Mucosa of descending colon (tissue), 3 donors: ENCODE results near the gene UVSSA. TPM values are rescaled to one million over a fixed set of nuclear protein-coding genes. Genes with fewer than 3 reads are reported as not detected.

Source experiments
- ATAC-seq: fragments of 200-7000 bp; cut with Tn5 transposase; one replicate; pipeline ENCODE4 v1.9.1; 2020; ENCODE audit warnings: mild to moderate bottlenecking, moderate library complexity
- DNase-seq, 3 donors: peaks; one replicate each; pipeline ENCODE4 v3.0.0-alpha.2; 2020
- H3K36me3 ChIP-seq: fragments of 200-600 bp; one replicate; pipeline ENCODE4 v1.8.0; 2021; ENCODE audit warnings: low read depth, mild to moderate bottlenecking
- H3K4me1 ChIP-seq: fragments of 200-600 bp; one replicate; pipeline ENCODE4 v1.8.0; 2021; ENCODE audit warnings: low read depth, mild to moderate bottlenecking
- H3K4me3 ChIP-seq: fragments of 200-600 bp; one replicate; pipeline ENCODE4 v1.8.0; 2021; ENCODE audit warnings: mild to moderate bottlenecking
- H3K9me3 ChIP-seq: fragments of 200-600 bp; one replicate; pipeline ENCODE4 v1.8.0; 2021; ENCODE audit warnings: mild to moderate bottlenecking
- CTCF ChIP-seq: fragments of 200-600 bp; IDR thresholded peaks from one replicate; pipeline ENCODE4 v1.8.0; 2022; ENCODE audit warnings: antibody characterized with exemption, mild to moderate bottlenecking
- intact Hi-C, 2 donors: fragments of 100-400 bp; cut with DNase I in 1 of 2; cut with micrococcal nuclease in 1 of 2; formaldehyde crosslinking; loops; one replicate each; pipeline versions ENCODE4 v1.11.0 to v1.11.1; 2022; cut with DNase I, micrococcal nuclease
- total RNA-seq, 3 donors: library from RNA; stranded (reverse); fragmentation: NEBNext Ultra II Directional in 2 of 3; extraction: Animal tissue kit (Norgen Biotek cat#: 25700) in 2 of 3; gene quantifications; one replicate each; pipeline versions ENCODE4 v1.2.1 to v1.2.4, GENCODE V29; 2021 to 2023
- donor health status: DM: no; HTN: no; CAD: no; lungs with moderate emphysema.
- donor health status: DM: no; HTN: no; CAD: no.
- donor health status: DM: no; HTN: yes; CAD: no.

UVSSA gene
- total RNA-seq, 3 donors from 2014 or later = 31.7 to 39.9 (median 36.8) TPM

GRCh38 chr4:1406981-1407656, 60.1 kb downstream of the UVSSA start:
- Histone ChIP-seq H3K4me3 (no peak overlapping the region), H3K9me3 (no peaks in the 10 kb centered on the region), H3K36me3 (no peaks in the 10 kb centered on the region), H3K4me1 (no peaks in the 10 kb centered on the region)
- intact Hi-C loops = no loop called here
- DNase-seq = no peak
- ATAC-seq = no peak
- no peak for TF ChIP-seq CTCF

GRCh38 chr4:1407657-1408333, 60.8 kb downstream of the UVSSA start:
- TF ChIP-seq CTCF = no peak
- Histone ChIP-seq H3K4me3 (no peak overlapping the region), H3K4me1 (no peaks in the 10 kb centered on the region), H3K36me3 (no peaks in the 10 kb centered on the region), H3K9me3 (no peaks in the 10 kb centered on the region)
- ATAC-seq = no peak
- DNase-seq = no peak
- intact Hi-C loops = no loop called here

GRCh38 chr4:1408418-1408817, 61.4 kb downstream of the UVSSA start:
- Histone ChIP-seq H3K4me1 (no peaks in the 10 kb centered on the region), H3K9me3 (no peaks in the 10 kb centered on the region), H3K4me3 (no peak overlapping the region), H3K36me3 (no peaks in the 10 kb centered on the region)
- no peak for ATAC-seq
- intact Hi-C loops = no loop called here
- no peak for DNase-seq
- no peak for TF ChIP-seq CTCF

GRCh38 chr4:1409079-1409478, 62.1 kb downstream of the UVSSA start:
- TF ChIP-seq CTCF = no peak
- no peaks in the 10 kb centered on the region for H3K9me3 ChIP-seq
- no peak for ATAC-seq
- no peak overlapping the region for H3K4me3 ChIP-seq
- H3K36me3 ChIP-seq = no peaks in the 10 kb centered on the region
- no peak for DNase-seq
- intact Hi-C loops = no loop called here
- no peaks in the 10 kb centered on the region for H3K4me1 ChIP-seq

GRCh38 chr4:1409491-1410425, 62.8 kb downstream of the UVSSA start:
- ATAC-seq (no peak), DNase-seq (no peak)
- Histone ChIP-seq H3K4me1 (no peaks in the 10 kb centered on the region), H3K36me3 (no peaks in the 10 kb centered on the region), H3K4me3 (no peak overlapping the region), H3K9me3 (no peaks in the 10 kb centered on the region)
- no peak for TF ChIP-seq CTCF
- intact Hi-C loops = no loop called here
